IMR-90 (cell line): ENCODE data around the gene RHOH.

Source experiments
- BHLHE40 ChIP-seq: fragments of 150-350 bp; IDR thresholded peaks from 2 replicates; pipeline ENCODE4 v1.6.1; 2016; ENCODE audit warnings: mild to moderate bottlenecking, low read depth, low read length
- CTCF ChIP-seq: conservative IDR thresholded peaks from 2 replicates; pipeline ENCODE4 v1.5.1; 2012; ENCODE audit warnings: mild to moderate bottlenecking, low read depth, low read length, improper control_type of control experiment
- ELK1 ChIP-seq: fragments of 150-350 bp; IDR thresholded peaks from 2 replicates; pipeline ENCODE4 v1.6.1; 2016; ENCODE audit warnings: low read depth, mild to moderate bottlenecking, low read length, moderate library complexity, borderline replicate concordance
- MAFK ChIP-seq: IDR thresholded peaks from 2 replicates; pipeline ENCODE4 v1.6.1; 2012; ENCODE audit warnings: low read depth, low read length, improper control_type of control experiment
- POLR2A ChIP-seq: IDR thresholded peaks from 2 replicates; pipeline ENCODE4 v1.6.1; 2012; ENCODE audit warnings: mild to moderate bottlenecking, low read depth, low read length
- RFX5 ChIP-seq: IDR thresholded peaks from 2 replicates; pipeline ENCODE4 v1.8.0; 2012; ENCODE audit warnings: low read depth, mild to moderate bottlenecking, low read length, moderate library complexity

- no peak for TF ChIP-seq CTCF
- TF ChIP-seq POLR2A = no peak
- TF ChIP-seq BHLHE40 = no peak
- no peak for TF ChIP-seq MAFK
- no peak for TF ChIP-seq RFX5
- no peak for TF ChIP-seq ELK1
These were observed 60.0 kb downstream of the RHOH start for GRCh38 chr4:40256817-40257216.
